Aorta (tissue), 5 donors: ENCODE results near the gene FAT1. TPM values are rescaled to one million over a fixed set of nuclear protein-coding genes. Genes with fewer than 3 reads are reported as not detected.
"Not testable (repeated sequence)": the region's sequence is repeated elsewhere in the genome, so short reads cannot be mapped to it uniquely, and the experiment has no call there.

Experiments used
- ATAC-seq: fragments of 200-7000 bp; cut with Tn5 transposase; one replicate; pipeline ENCODE4 v1.9.1; 2022; ENCODE audit warnings: moderate library complexity; ENCODE audit not compliant: low FRiP score
- DNase-seq, 2 donors: peaks; one replicate each; pipeline ENCODE4 v3.0.0-alpha.2; 2020
- H3K27ac ChIP-seq, 2 donors: one replicate each; pipeline ENCODE4 v1.5.1; 2013; ENCODE audit warnings: low read length in 2 of 2, mild to moderate bottlenecking in 2 of 2, moderate library complexity in 2 of 2, control low read depth in 1 of 2, inconsistent platforms in 1 of 2, low read depth in 1 of 2
- H3K27me3 ChIP-seq, 2 donors: one replicate each; pipeline ENCODE4 v1.6.1; 2013; ENCODE audit warnings: control low read depth in 1 of 2, low read length in 1 of 2, mild to moderate bottlenecking in 1 of 2, moderate library complexity in 1 of 2; ENCODE audit not compliant: insufficient read depth in 2 of 2, control insufficient read depth in 1 of 2
- H3K36me3 ChIP-seq, 2 donors: one replicate each; pipeline ENCODE4 v1.6.1; 2013; ENCODE audit warnings: control low read depth in 1 of 2, low read length in 1 of 2, mild to moderate bottlenecking in 1 of 2; ENCODE audit not compliant: insufficient read depth in 2 of 2, control insufficient read depth in 1 of 2
- H3K4me1 ChIP-seq, 2 donors: one replicate each; pipeline ENCODE4 v1.6.1; 2013; ENCODE audit warnings: low read length in 2 of 2, control low read depth in 1 of 2, mild to moderate bottlenecking in 1 of 2, moderate library complexity in 1 of 2; ENCODE audit not compliant: insufficient read depth in 2 of 2, control insufficient read depth in 1 of 2
- H3K4me3 ChIP-seq, 2 donors: one replicate each; pipeline ENCODE4 v1.5.1; 2013; ENCODE audit warnings: low read length in 2 of 2, control low read depth in 1 of 2, mild to moderate bottlenecking in 1 of 2
- H3K9me3 ChIP-seq: one replicate; pipeline ENCODE4 v1.6.1; 2013; ENCODE audit warnings: mild to moderate bottlenecking, low read length; ENCODE audit not compliant: control insufficient read depth
- WGBS, 2 donors: extraction: QIAGEN DNeasy Blood & Tissue Kit; methylation state at CpG; one replicate each; pipeline ENCODE4 v1.1.7; 2013; 5-methylcytosine and 5-hydroxymethylcytosine counted together
- intact Hi-C, 2 donors: fragments of 100-400 bp; cut with DNase I; formaldehyde crosslinking; loops; one replicate each; pipeline versions ENCODE4 v1.14.2 to v1.15.0; 2022
- polyA plus RNA-seq, 2 donors: library from polyadenylated mRNA; stranded (reverse); fragments of 200-250 nt; gene quantifications; one replicate each; pipeline ENCODE4 v1.2.3, GENCODE V29; 2013
- total RNA-seq, 2 donors: library from RNA; stranded (reverse); fragmentation: NEBNext Ultra II Directional; extraction: Animal tissue kit (Norgen Biotek cat#: 25700); gene quantifications; one replicate each; pipeline ENCODE4 v1.2.1, GENCODE V29; 2021
- donor health status: healthy with polysubstance abuse.
- donor health status: Bipolar disorder and iron deficiency.
- donor health status: DM: no; HTN: no; CAD: no.
- donor health status: DM: no; HTN: no; CAD: no.
- donor health status: DM: yes; HTN: yes; CAD: no.

The FAT1 gene
- total and polyA plus RNA-seq, 4 donors = 23.5 to 106 (median 68.2) TPM

- intact Hi-C loops = no loop called here
- ATAC-seq = no peak
- DNase-seq = no peak
Measured at GRCh38 chr4:186762865-186763264, 39.2 kb upstream of the FAT1 start.

GRCh38 chr4:186762361-186762760 is 38.7 kb upstream of the FAT1 start:
- WGBS, 2 donors = 95% methylated on average over 2 of the region's 2 CpGs
- H3K9me3 ChIP-seq = no peaks in the 10 kb centered on the region
- no peaks in the 10 kb centered on the region for H3K27me3 ChIP-seq
- intact Hi-C loops = no loop called here
- ATAC-seq = no peak
- no peaks in the 10 kb centered on the region for H3K4me1 ChIP-seq
- no peaks in the 10 kb centered on the region for H3K36me3 ChIP-seq
- no peak overlapping the region for H3K27ac ChIP-seq
- H3K4me3 ChIP-seq = no peak overlapping the region
- no peak for DNase-seq

More at GRCh38 chr4:186762865-186763264, 39.2 kb upstream of the FAT1 start:
- no peaks in the 10 kb centered on the region for H3K9me3 ChIP-seq
- 90 to 93% methylated on average over 4 of the region's 4 CpGs for WGBS, 2 donors
- no peaks in the 10 kb centered on the region for H3K4me1 ChIP-seq
- H3K4me3 ChIP-seq = no peak overlapping the region
- H3K27me3 ChIP-seq = no peaks in the 10 kb centered on the region
- no peaks in the 10 kb centered on the region for H3K36me3 ChIP-seq
- H3K27ac ChIP-seq = no peak overlapping the region

GRCh38 chr4:186761956-186762355 is 38.3 kb upstream of the FAT1 start:
- H3K4me3 ChIP-seq, H3K27me3 ChIP-seq, H3K27ac ChIP-seq, H3K4me1 ChIP-seq, H3K36me3 ChIP-seq, H3K9me3 ChIP-seq, DNase-seq, ATAC-seq, intact Hi-C loops: not testable (repeated sequence)
- WGBS, 2 donors = 96 to 100% methylated on average over 2 of the region's 2 CpGs

- Histone ChIP-seq H3K27ac (no peak overlapping the region), H3K27me3 (no peaks in the 10 kb centered on the region), H3K4me1 (no peaks in the 10 kb centered on the region), H3K36me3 (no peaks in the 10 kb centered on the region), H3K4me3 (no peak overlapping the region), H3K9me3 (peaks cover 2% of the 10 kb centered on the region)
- intact Hi-C loops = no loop called here
- WGBS, 2 donors = 85 to 89% methylated on average over 3 of the region's 3 CpGs
- ATAC-seq (no peak), DNase-seq (no peak)
Measured at GRCh38 chr4:186761393-186761792, 37.7 kb upstream of the FAT1 start.

GRCh38 chr4:186760576-186760975 is 36.9 kb upstream of the FAT1 start:
- Histone ChIP-seq H3K27ac (no peak overlapping the region), H3K27me3 (no peaks in the 10 kb centered on the region), H3K4me1 (no peaks in the 10 kb centered on the region), H3K4me3 (no peak overlapping the region), H3K9me3 (peaks cover 2% of the 10 kb centered on the region), H3K36me3 (no peaks in the 10 kb centered on the region)
- intact Hi-C loops = no loop called here
- WGBS, 2 donors = 66 to 75% methylated on average over 6 of the region's 6 CpGs
- ATAC-seq (no peak), DNase-seq (no peak)

- WGBS, 2 donors = 92% methylated on average over 10 of the region's 10 CpGs
- intact Hi-C loops = no loop called here
- no peaks in the 10 kb centered on the region for H3K27me3 ChIP-seq
- DNase-seq (no peak), ATAC-seq (no peak)
- H3K27ac ChIP-seq = no peak overlapping the region
- H3K4me1 ChIP-seq = no peaks in the 10 kb centered on the region
- no peaks in the 10 kb centered on the region for H3K36me3 ChIP-seq
- H3K4me3 ChIP-seq = no peak overlapping the region
- peaks cover 2% of the 10 kb centered on the region for H3K9me3 ChIP-seq
Measured at GRCh38 chr4:186759990-186760389, 36.3 kb upstream of the FAT1 start.

- no peaks in the 10 kb centered on the region for H3K36me3 ChIP-seq
- no peak for DNase-seq
- H3K4me1 ChIP-seq = no peaks in the 10 kb centered on the region
- no peaks in the 10 kb centered on the region for H3K27me3 ChIP-seq
- no peak overlapping the region for H3K4me3 ChIP-seq
- intact Hi-C loops = no loop called here
- ATAC-seq = no peak
- H3K9me3 ChIP-seq = peaks cover 2% of the 10 kb centered on the region
- H3K27ac ChIP-seq = no peak overlapping the region
- 95 to 96% methylated on average over 33 to 35 of the region's 35 CpGs for WGBS, 2 donors
Measured at GRCh38 chr4:186758929-186759682, 35.5 kb upstream of the FAT1 start.

GRCh38 chr4:186757696-186758355 is 34.2 kb upstream of the FAT1 start:
- H3K27ac ChIP-seq = no peak overlapping the region
- H3K4me1 ChIP-seq = no peaks in the 10 kb centered on the region
- peaks cover 2% of the 10 kb centered on the region for H3K9me3 ChIP-seq
- DNase-seq = no peak
- no peaks in the 10 kb centered on the region for H3K36me3 ChIP-seq
- 88 to 94% methylated on average over 13 of the region's 13 CpGs for WGBS, 2 donors
- no peak overlapping the region for H3K4me3 ChIP-seq
- no peaks in the 10 kb centered on the region for H3K27me3 ChIP-seq
- ATAC-seq = no peak
- intact Hi-C loops = no loop called here

GRCh38 chr4:186756550-186756949 is 32.9 kb upstream of the FAT1 start:
- DNase-seq, intact Hi-C loops, H3K27me3 ChIP-seq, H3K4me1 ChIP-seq, H3K9me3 ChIP-seq, H3K4me3 ChIP-seq, ATAC-seq, H3K36me3 ChIP-seq, H3K27ac ChIP-seq: not testable (repeated sequence)
- WGBS, 2 donors = 96 to 97% methylated on average over 5 of the region's 5 CpGs
